Stomach (tissue), 9 donors: Measurements from ENCODE around the gene TEDC1. TPM values are rescaled to one million over a fixed set of nuclear protein-coding genes. Genes with fewer than 3 reads are reported as not detected.

Experiments used
- DNase-seq, 2 donors: peaks; one replicate each; pipeline versions ENCODE4 v3.0.0 to v3.0.0-alpha.2; 2013 to 2019
- H3K27ac ChIP-seq, 5 donors: fragments of 200-600 bp in 4 of 5; sonication (generic) in 4 of 5; one replicate each; pipeline ENCODE4 v1.5.1; 2013 to 2019; ENCODE audit warnings: mild to moderate bottlenecking in 1 of 5, moderate library complexity in 1 of 5
- H3K27me3 ChIP-seq, 3 donors: fragments of 200-600 bp; sonication (generic); one replicate each; pipeline ENCODE4 v1.5.1; 2017 to 2019; ENCODE audit warnings: mixed run types in 1 of 3
- H3K36me3 ChIP-seq, 4 donors: fragments of 200-600 bp; sonication (generic); 1 replicate in 3 of 4; 2 replicates in 1 of 4; pipeline ENCODE4 v1.5.1; 2016 to 2019
- H3K4me1 ChIP-seq, 4 donors: fragments of 200-600 bp; sonication (generic); one replicate each; pipeline ENCODE4 v1.5.1; 2016 to 2019
- H3K4me3 ChIP-seq, 4 donors: fragments of 200-600 bp; sonication (generic) in 3 of 4; one replicate each; pipeline ENCODE4 v1.5.1; 2016 to 2019; ENCODE audit warnings: mild to moderate bottlenecking in 1 of 4
- H3K9me3 ChIP-seq, 4 donors: fragments of 200-600 bp; sonication (generic); one replicate each; pipeline ENCODE4 v1.5.1; 2016 to 2019
- CTCF ChIP-seq, 7 experiments: fragments of 450-650 bp in 4 of 7; fragments of 200-600 bp in 3 of 7; sonication (generic) in 3 of 7; IDR thresholded peaks; one replicate each; pipeline ENCODE4 v1.5.1; 2016 to 2019; ENCODE audit warnings: antibody characterized with exemption in 7 of 7, control low read depth in 2 of 7, mild to moderate bottlenecking in 1 of 7
- EP300 ChIP-seq: sonication (generic); formaldehyde crosslinking; IDR thresholded peaks from one replicate; pipeline ENCODE4 v1.6.1; 2017; ENCODE audit warnings: antibody characterized with exemption
- POLR2A ChIP-seq, 4 donors: fragments of 450-650 bp; IDR thresholded peaks; one replicate each; pipeline ENCODE4 v1.6.1; 2016; ENCODE audit warnings: antibody characterized with exemption in 4 of 4, control low read depth in 2 of 4, mild to moderate bottlenecking in 1 of 4, moderate library complexity in 1 of 4
- POLR2AphosphoS5 ChIP-seq, 3 donors: sonication (generic); formaldehyde crosslinking; IDR thresholded peaks; one replicate each; pipeline ENCODE4 v1.6.1; 2016; ENCODE audit warnings: antibody characterized with exemption in 3 of 3
- WGBS, 5 donors: extraction: QIAGEN DNeasy Blood & Tissue Kit in 3 of 5; methylation state at CpG; one replicate each; pipeline versions ENCODE4 v1.1.5 to v1.1.7; 2013 to 2018; 5-methylcytosine and 5-hydroxymethylcytosine counted together
- intact Hi-C: fragments of 100-400 bp; cut with DNase I; formaldehyde crosslinking; loops from one replicate; pipeline ENCODE4 v1.15.1; 2023; ENCODE audit warnings: low total_unique reads
- polyA plus RNA-seq, 3 donors: library from polyadenylated mRNA; stranded (reverse); fragments of 200-250 nt; gene quantifications; one replicate each; pipeline ENCODE4 v1.2.3, GENCODE V29; 2013
- total RNA-seq, 5 donors: library from RNA; depleted of rRNA; stranded (reverse); fragments of >200 nt; gene quantifications; one replicate each; pipeline versions ENCODE4 v1.1.0 to v1.2.3, GENCODE V29; 2014 to 2016
- donor health status: healthy with polysubstance abuse.
- donor health status: Bipolar disorder and iron deficiency.
- donor health status: healthy.

The TEDC1 gene
- total and polyA plus RNA-seq, 8 donors, result 3.0 to 167 (median 17.9) TPM

GRCh38 chr14:105450864-105451720 lies 40.0 kb upstream of the TEDC1 start:
- 84 to 90% (median 90%) methylated on average over 22 to 29 of the region's 29 CpGs for WGBS, 5 donors
- no peaks in the 10 kb centered on the region for H3K27me3 ChIP-seq
- intact Hi-C loops, result no loop called here
- TF ChIP-seq EP300 (no peak), POLR2A (IDR thresholded peaks at IDR 0.05) (no peak), POLR2AphosphoS5 (IDR thresholded peaks at IDR 0.05) (no peak), CTCF (IDR thresholded peaks at IDR 0.05) (no peak)
- no peak overlapping the region for H3K27ac ChIP-seq
- DNase-seq, result no peak
- H3K36me3 ChIP-seq, result peaks cover 35 to 82% (median 68%) of the 10 kb centered on the region in 4 donors
- H3K4me1 ChIP-seq, result peaks cover 6 to 14% (median 10%) of the 10 kb centered on the region in 4 donors
- H3K9me3 ChIP-seq, result no peaks in the 10 kb centered on the region
- no peak overlapping the region for H3K4me3 ChIP-seq

GRCh38 chr14:105452963-105453362 lies 38.1 kb upstream of the TEDC1 start:
- Histone ChIP-seq H3K9me3 (no peaks in the 10 kb centered on the region), H3K36me3 (peaks cover 46 to 88% (median 85%) of the 10 kb centered on the region in 4 donors), H3K27ac (no peak overlapping the region), H3K27me3 (no peaks in the 10 kb centered on the region), H3K4me3 (no peak overlapping the region), H3K4me1 (peaks cover 6 to 11% (median 10%) of the 10 kb centered on the region in 4 donors)
- TF ChIP-seq EP300 (no peak), CTCF (IDR thresholded peaks at IDR 0.05) (no peak), POLR2A (IDR thresholded peaks at IDR 0.05) (no peak), POLR2AphosphoS5 (IDR thresholded peaks at IDR 0.05) (no peak)
- intact Hi-C loops, result no loop called here
- no peak for DNase-seq
- 83 to 92% (median 90%) methylated on average over 10 to 14 of the region's 14 CpGs for WGBS, 5 donors

GRCh38 chr14:105453847-105454246 lies 37.2 kb upstream of the TEDC1 start:
- Histone ChIP-seq H3K4me3 (no peak overlapping the region), H3K27ac (no peak overlapping the region), H3K36me3 (peaks cover 46 to 97% (median 92%) of the 10 kb centered on the region in 4 donors), H3K4me1 (peaks cover 1 to 4% (median 2%) of the 10 kb centered on the region in 4 donors), H3K27me3 (no peaks in the 10 kb centered on the region), H3K9me3 (no peaks in the 10 kb centered on the region)
- DNase-seq, result no peak
- intact Hi-C loops, result no loop called here
- WGBS, 5 donors, result 91 to 94% (median 92%) methylated on average over 14 of the region's 14 CpGs
- TF ChIP-seq POLR2AphosphoS5 (IDR thresholded peaks at IDR 0.05) (no peak), EP300 (no peak), POLR2A (IDR thresholded peaks at IDR 0.05) (no peak), CTCF (IDR thresholded peaks at IDR 0.05) (no peak)

GRCh38 chr14:105455086-105455640 lies 35.9 kb upstream of the TEDC1 start:
- TF ChIP-seq POLR2AphosphoS5 (IDR thresholded peaks at IDR 0.05) (no peak), CTCF (IDR thresholded peaks at IDR 0.05) (no peak), POLR2A (IDR thresholded peaks at IDR 0.05) (no peak), EP300 (no peak)
- Histone ChIP-seq H3K27me3 (no peaks in the 10 kb centered on the region), H3K36me3 (peaks cover 45 to 88% (median 85%) of the 10 kb centered on the region in 4 donors), H3K4me1 (no peaks in the 10 kb centered on the region), H3K4me3 (no peak overlapping the region), H3K9me3 (no peaks in the 10 kb centered on the region), H3K27ac (no peak overlapping the region)
- no peak for DNase-seq
- 89 to 94% (median 92%) methylated on average over 22 of the region's 22 CpGs for WGBS, 5 donors
- intact Hi-C loops, result no loop called here
